Measurements from ENCODE around the gene ARHGAP9. TPM values are rescaled to one million over a fixed set of nuclear protein-coding genes. Genes with fewer than 3 reads are reported as not detected.

ARHGAP9 gene
- total and polyA plus RNA-seq, 2 donors (not counting 1 experiment from before 2014, with no cell fraction given): under 0.01 to 0.08 TPM

DNA sequence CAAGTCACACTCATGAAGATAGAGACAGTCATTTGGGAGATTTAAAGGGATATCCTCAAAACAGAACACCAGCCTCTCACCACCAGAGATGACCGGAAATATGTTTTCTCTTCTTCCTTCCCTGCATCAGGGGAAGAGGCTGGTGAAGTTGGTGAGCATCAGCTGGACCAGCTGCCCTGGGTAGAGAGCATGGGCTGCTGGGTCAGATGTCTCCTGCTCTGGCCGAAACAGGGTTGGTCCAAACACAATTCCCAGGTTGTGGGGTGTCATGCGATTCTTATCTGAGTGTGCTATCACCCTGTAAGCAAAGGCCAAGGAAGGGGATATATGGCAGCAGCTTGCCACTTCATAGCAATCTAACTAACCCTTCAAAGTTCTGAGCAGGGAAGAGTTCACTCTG is 7.3 kb downstream of the ARHGAP9 start:
- no peaks in the 10 kb centered on the region for H3K36me3 ChIP-seq (ENCODE audit: control insufficient read depth, insufficient read depth, low read length)
- no peaks in the 10 kb centered on the region for H3K4me1 ChIP-seq (ENCODE audit: control insufficient read depth, extremely low read depth, insufficient read depth, low read length)
- no peak overlapping the region for H3K4me3 ChIP-seq (replicated peaks in 1 of 4; ENCODE audit: control extremely low read depth in 1 of 4, insufficient read depth in 1 of 4, low read depth in 3 of 4, low read length in 4 of 4)
- no peak overlapping the region for H2AFZ ChIP-seq (ENCODE audit: low read length)
- no peaks in the 10 kb centered on the region for H4K20me1 ChIP-seq (ENCODE audit: control insufficient read depth, extremely low read depth, insufficient read depth, low read length)
- no peak for TF ChIP-seq EZH2 (IDR thresholded peaks at IDR 0.05; ENCODE audit: low read length, missing control alignments)
- TF ChIP-seq, protein P1, sequence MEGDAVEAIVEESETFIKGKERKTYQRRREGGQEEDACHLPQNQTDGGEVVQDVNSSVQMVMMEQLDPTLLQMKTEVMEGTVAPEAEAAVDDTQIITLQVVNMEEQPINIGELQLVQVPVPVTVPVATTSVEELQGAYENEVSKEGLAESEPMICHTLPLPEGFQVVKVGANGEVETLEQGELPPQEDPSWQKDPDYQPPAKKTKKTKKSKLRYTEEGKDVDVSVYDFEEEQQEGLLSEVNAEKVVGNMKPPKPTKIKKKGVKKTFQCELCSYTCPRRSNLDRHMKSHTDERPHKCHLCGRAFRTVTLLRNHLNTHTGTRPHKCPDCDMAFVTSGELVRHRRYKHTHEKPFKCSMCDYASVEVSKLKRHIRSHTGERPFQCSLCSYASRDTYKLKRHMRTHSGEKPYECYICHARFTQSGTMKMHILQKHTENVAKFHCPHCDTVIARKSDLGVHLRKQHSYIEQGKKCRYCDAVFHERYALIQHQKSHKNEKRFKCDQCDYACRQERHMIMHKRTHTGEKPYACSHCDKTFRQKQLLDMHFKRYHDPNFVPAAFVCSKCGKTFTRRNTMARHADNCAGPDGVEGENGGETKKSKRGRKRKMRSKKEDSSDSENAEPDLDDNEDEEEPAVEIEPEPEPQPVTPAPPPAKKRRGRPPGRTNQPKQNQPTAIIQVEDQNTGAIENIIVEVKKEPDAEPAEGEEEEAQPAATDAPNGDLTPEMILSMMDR (conservative IDR thresholded peaks at IDR 0.05 in 1 of 2, IDR thresholded peaks at IDR 0.05 in 1 of 2; ENCODE audit: low read depth in 1 of 2, low read length in 2 of 2): no peak
- H3K9me3 ChIP-seq (ENCODE audit: control insufficient read depth, insufficient read depth, low read depth, low read length): no peaks in the 10 kb centered on the region
- no peak overlapping the region for H3K27ac ChIP-seq (ENCODE audit: insufficient read depth, low read length)
- H3K9ac ChIP-seq (ENCODE audit: insufficient read depth, low read length): no peak overlapping the region
- no peak overlapping the region for H3K4me2 ChIP-seq (ENCODE audit: extremely low read depth, insufficient read depth, low read length)
- no peak for DNase-seq (ENCODE audit: low read depth in 2 of 2)
- H3K79me2 ChIP-seq (ENCODE audit: control insufficient read depth, insufficient read depth, low read length): no peaks in the 10 kb centered on the region
- peaks cover 59% of the 10 kb centered on the region for H3K27me3 ChIP-seq (ENCODE audit: control insufficient read depth, insufficient read depth, low read length)

DNA sequence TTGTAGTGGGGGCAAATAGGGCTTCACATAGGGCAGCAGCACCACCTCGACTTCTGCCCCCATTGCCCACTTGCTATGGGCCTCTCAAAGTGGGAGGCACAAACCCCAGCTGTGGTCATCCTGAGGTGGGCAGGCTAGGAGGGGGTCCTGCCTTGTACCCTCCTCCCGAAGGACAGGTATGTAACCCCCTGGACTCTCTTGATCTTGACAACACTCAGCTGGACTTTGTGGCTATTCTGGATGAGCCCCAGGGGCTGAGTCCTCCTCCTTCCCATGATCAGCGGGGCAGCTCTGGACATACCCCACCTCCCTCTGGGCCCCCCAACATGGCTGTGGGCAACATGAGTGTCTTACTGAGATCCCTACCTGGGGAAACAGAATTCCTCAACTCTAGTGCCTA is 8.0 kb downstream of the ARHGAP9 start:
- Histone ChIP-seq H3K36me3 (ENCODE audit: control insufficient read depth, insufficient read depth, low read length) (no peaks in the 10 kb centered on the region), H3K4me1 (ENCODE audit: control insufficient read depth, extremely low read depth, insufficient read depth, low read length) (no peaks in the 10 kb centered on the region), H3K27ac (ENCODE audit: insufficient read depth, low read length) (no peak overlapping the region), H3K4me3 (replicated peaks in 1 of 4; ENCODE audit: control extremely low read depth in 1 of 4, insufficient read depth in 1 of 4, low read depth in 3 of 4, low read length in 4 of 4) (no peak overlapping the region), H3K9ac (ENCODE audit: insufficient read depth, low read length) (no peak overlapping the region), H3K4me2 (ENCODE audit: extremely low read depth, insufficient read depth, low read length) (no peak overlapping the region), H4K20me1 (ENCODE audit: control insufficient read depth, extremely low read depth, insufficient read depth, low read length) (no peaks in the 10 kb centered on the region), H3K79me2 (ENCODE audit: control insufficient read depth, insufficient read depth, low read length) (no peaks in the 10 kb centered on the region), H3K27me3 (ENCODE audit: control insufficient read depth, insufficient read depth, low read length) (peaks cover 59% of the 10 kb centered on the region), H2AFZ (ENCODE audit: low read length) (no peak overlapping the region), H3K9me3 (ENCODE audit: control insufficient read depth, insufficient read depth, low read depth, low read length) (no peaks in the 10 kb centered on the region)
- TF ChIP-seq EZH2 (IDR thresholded peaks at IDR 0.05; ENCODE audit: low read length, missing control alignments): no peak
- TF ChIP-seq, protein P1 (conservative IDR thresholded peaks at IDR 0.05 in 1 of 2, IDR thresholded peaks at IDR 0.05 in 1 of 2; ENCODE audit: low read depth in 1 of 2, low read length in 2 of 2): no peak
- no peak for DNase-seq (ENCODE audit: low read depth in 2 of 2)

DNA sequence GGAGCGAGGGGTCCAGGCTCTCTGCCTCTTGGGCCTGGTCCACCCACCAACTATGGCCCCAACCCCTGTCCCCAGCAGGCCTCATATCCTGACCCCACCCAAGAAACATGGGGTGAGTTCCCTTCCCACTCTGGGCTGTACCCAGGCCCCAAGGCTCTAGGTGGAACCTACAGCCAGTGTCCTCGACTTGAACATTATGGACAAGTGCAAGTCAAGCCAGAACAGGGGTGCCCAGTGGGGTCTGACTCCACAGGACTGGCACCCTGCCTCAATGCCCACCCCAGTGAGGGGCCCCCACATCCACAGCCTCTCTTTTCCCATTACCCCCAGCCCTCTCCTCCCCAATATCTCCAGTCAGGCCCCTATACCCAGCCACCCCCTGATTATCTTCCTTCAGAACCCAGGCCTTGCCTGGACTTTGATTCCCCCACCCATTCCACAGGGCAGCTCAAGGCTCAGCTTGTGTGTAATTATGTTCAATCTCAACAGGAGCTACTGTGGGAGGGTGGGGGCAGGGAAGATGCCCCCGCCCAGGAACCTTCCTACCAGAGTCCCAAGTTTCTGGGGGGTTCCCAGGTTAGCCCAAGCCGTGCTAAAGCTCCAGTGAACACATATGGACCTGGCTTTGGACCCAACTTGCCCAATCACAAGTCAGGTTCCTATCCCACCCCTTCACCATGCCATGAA is 8.6 kb downstream of the ARHGAP9 start:
- Histone ChIP-seq H3K4me1 (ENCODE audit: control insufficient read depth, extremely low read depth, insufficient read depth, low read length) (no peaks in the 10 kb centered on the region), H3K9ac (ENCODE audit: insufficient read depth, low read length) (no peak overlapping the region), H3K4me3 (replicated peaks in 1 of 4; ENCODE audit: control extremely low read depth in 1 of 4, insufficient read depth in 1 of 4, low read depth in 3 of 4, low read length in 4 of 4) (no peak overlapping the region), H3K27me3 (ENCODE audit: control insufficient read depth, insufficient read depth, low read length) (peaks cover 54% of the 10 kb centered on the region), H3K79me2 (ENCODE audit: control insufficient read depth, insufficient read depth, low read length) (no peaks in the 10 kb centered on the region), H3K4me2 (ENCODE audit: extremely low read depth, insufficient read depth, low read length) (no peak overlapping the region), H4K20me1 (ENCODE audit: control insufficient read depth, extremely low read depth, insufficient read depth, low read length) (no peaks in the 10 kb centered on the region), H2AFZ (ENCODE audit: low read length) (no peak overlapping the region), H3K27ac (ENCODE audit: insufficient read depth, low read length) (no peak overlapping the region), H3K36me3 (ENCODE audit: control insufficient read depth, insufficient read depth, low read length) (no peaks in the 10 kb centered on the region), H3K9me3 (ENCODE audit: control insufficient read depth, insufficient read depth, low read depth, low read length) (no peaks in the 10 kb centered on the region)
- no peak for TF ChIP-seq EZH2 (IDR thresholded peaks at IDR 0.05; ENCODE audit: low read length, missing control alignments)
- TF ChIP-seq, protein P1 (conservative IDR thresholded peaks at IDR 0.05 in 1 of 2, IDR thresholded peaks at IDR 0.05 in 1 of 2; ENCODE audit: low read depth in 1 of 2, low read length in 2 of 2): no peak
- DNase-seq (ENCODE audit: low read depth in 2 of 2): no peak
